Measurements from ENCODE around the gene ZNF200. TPM values are rescaled to one million over a fixed set of nuclear protein-coding genes. Genes with fewer than 3 reads are reported as not detected.

Gene ZNF200
- total and polyA plus RNA-seq, 2 of the 13 experiments (the other 11 are each of a cell fraction or from before 2014, with no cell fraction given) = 3.5 to 16.5 TPM

- TF ChIP-seq TCF7L2 (IDR thresholded peaks at IDR 0.05; ENCODE audit: low read depth, low read length) (no peak), ZNF276 (CRISPR knock-in tag; IDR thresholded peaks at IDR 0.05; ENCODE audit: low read depth) (peak; percentile 40; the same call in 1 of the 2 replicates), HOXA5 (CRISPR knock-in tag; IDR thresholded peaks at IDR 0.05) (peak; percentile 16), CSRNP2 (CRISPR knock-in tag; conservative IDR thresholded peaks at IDR 0.05; ENCODE audit: low read depth) (no peak), ZNF782 (CRISPR knock-in tag; IDR thresholded peaks at IDR 0.05; ENCODE audit: borderline replicate concordance) (peak; percentile 79; the same call in 1 of the 2 replicates), ZNF891 (CRISPR knock-in tag; IDR thresholded peaks at IDR 0.05) (peak; percentile 32; the same call in 1 of the 2 replicates), ZNF143 (CRISPR knock-in tag; IDR thresholded peaks at IDR 0.05) (peak; percentile 92), GABPB1 (CRISPR knock-in tag; IDR thresholded peaks at IDR 0.05) (peak; percentile 92), GMEB1 (CRISPR knock-in tag; IDR thresholded peaks at IDR 0.05; ENCODE audit: borderline replicate concordance) (peak; percentile 87), ZNF546 (CRISPR knock-in tag; conservative IDR thresholded peaks at IDR 0.05) (no peak; the same call in 1 of the 2 replicates), MYC (CRISPR knock-in tag; IDR thresholded peaks at IDR 0.05; ENCODE audit: borderline replicate concordance) (peak; percentile 89), ETV5 (CRISPR knock-in tag; IDR thresholded peaks at IDR 0.05; ENCODE audit: borderline replicate concordance) (peak; percentile 84), BCL3 (CRISPR knock-in tag; IDR thresholded peaks at IDR 0.05) (peak; percentile 11; the same call in 1 of the 2 replicates), TBL1XR1 (IDR thresholded peaks at IDR 0.05; ENCODE audit: borderline replicate concordance, low read length, partially characterized antibody) (peak; percentile 17), ZNF777 (CRISPR knock-in tag; IDR thresholded peaks at IDR 0.05) (peak; percentile 67; the same call in 1 of the 2 replicates), HDAC1 (CRISPR knock-in tag; IDR thresholded peaks at IDR 0.05) (peak; percentile 86), CSRNP1 (CRISPR knock-in tag; IDR thresholded peaks at IDR 0.05) (peak; percentile 76), ZNF605 (CRISPR knock-in tag; IDR thresholded peaks at IDR 0.05) (peak; percentile 81)
These were observed 48.0 kb upstream of the ZNF200 start, which contains the start of gene ZNF263 (continued) for GRCh38 chr16:3282730-3283542.

Measured in HepG2 (cell line).